ENCODE measurements around the gene MAP1LC3B2. TPM values are rescaled to one million over a fixed set of nuclear protein-coding genes. Genes with fewer than 3 reads are reported as not detected.

The MAP1LC3B2 gene
- total RNA-seq, 6 experiments from 2014 or later = 0.59 to 1.0 (median 0.70) TPM; not detected in 3

DNA sequence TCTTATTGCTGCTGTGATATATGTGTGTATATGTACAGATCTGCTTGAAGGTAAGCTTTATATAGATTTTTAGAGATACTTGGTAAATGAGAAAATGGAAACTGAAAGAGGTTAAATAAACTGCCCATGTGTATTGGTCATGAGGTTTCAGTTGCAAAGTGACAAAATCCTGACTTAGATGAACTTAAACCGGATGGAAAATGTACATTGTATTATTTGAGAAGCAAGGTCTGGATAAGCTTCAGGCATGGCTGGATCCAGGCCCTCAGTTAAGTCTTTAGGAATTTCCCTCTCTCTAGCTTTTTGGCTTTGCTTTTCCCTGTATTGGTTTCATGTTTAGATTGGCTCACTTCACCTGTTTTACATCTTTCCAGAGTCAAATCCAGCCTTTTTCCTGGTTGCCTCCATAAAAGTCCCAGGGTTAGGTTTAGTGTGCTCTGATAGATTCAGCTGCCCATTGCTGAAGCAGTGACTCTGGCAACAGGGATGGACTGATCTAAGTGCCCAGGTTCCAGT is 21.0 kb upstream of the MAP1LC3B2 start:
- no peak for DNase-seq
- Histone ChIP-seq H3K27ac (no peak overlapping the region), H3K4me3 (no peak overlapping the region), H3K9me3 (no peaks in the 10 kb centered on the region), H3K36me3 (no peaks in the 10 kb centered on the region), H3K27me3 (no peaks in the 10 kb centered on the region), H3K4me1 (peaks cover 0 to 10% (median 2%) of the 10 kb centered on the region in 4 donors)
- TF ChIP-seq POLR2A (IDR thresholded peaks at IDR 0.05) = no peak
- TF ChIP-seq, protein P1, sequence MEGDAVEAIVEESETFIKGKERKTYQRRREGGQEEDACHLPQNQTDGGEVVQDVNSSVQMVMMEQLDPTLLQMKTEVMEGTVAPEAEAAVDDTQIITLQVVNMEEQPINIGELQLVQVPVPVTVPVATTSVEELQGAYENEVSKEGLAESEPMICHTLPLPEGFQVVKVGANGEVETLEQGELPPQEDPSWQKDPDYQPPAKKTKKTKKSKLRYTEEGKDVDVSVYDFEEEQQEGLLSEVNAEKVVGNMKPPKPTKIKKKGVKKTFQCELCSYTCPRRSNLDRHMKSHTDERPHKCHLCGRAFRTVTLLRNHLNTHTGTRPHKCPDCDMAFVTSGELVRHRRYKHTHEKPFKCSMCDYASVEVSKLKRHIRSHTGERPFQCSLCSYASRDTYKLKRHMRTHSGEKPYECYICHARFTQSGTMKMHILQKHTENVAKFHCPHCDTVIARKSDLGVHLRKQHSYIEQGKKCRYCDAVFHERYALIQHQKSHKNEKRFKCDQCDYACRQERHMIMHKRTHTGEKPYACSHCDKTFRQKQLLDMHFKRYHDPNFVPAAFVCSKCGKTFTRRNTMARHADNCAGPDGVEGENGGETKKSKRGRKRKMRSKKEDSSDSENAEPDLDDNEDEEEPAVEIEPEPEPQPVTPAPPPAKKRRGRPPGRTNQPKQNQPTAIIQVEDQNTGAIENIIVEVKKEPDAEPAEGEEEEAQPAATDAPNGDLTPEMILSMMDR (IDR thresholded peaks at IDR 0.05) = no peak
- ATAC-seq = no peak
- 15% methylated on average over 1 of the region's 1 CpG for WGBS (ENCODE audit: insufficient coverage, low coverage, low lambda C conversion rate, missing lambda C conversion rate)
- intact Hi-C loops (cut with DNase I) = no loop called here

DNA sequence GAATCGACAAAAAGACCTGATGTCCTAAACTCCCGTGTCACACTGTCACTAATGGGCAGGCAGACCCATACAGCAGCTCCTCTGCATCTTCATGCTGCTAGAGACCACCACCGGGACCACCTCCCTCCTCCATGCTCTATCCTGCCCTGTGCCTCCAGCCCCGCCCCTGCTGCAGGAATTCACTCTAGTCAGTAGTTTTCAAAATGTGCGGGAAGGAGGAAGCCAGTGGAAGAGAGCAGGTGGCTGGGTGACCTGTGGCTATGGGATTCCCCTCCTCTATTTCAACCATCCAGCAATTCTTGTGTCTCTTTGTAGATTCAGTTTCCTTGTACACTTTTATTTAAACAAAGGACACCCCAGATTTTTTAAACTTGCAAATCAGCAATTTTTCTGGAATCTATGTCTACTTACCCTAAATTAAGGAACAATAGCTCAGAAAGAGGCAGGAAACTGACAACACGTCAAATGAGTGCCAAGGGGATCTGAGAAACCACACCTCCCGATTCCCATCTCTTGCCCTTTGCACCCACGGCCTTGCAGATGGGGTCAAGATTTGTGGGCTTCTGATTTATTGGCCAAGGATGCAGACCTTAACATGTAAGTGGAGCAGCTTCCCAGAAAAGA is 20.4 kb upstream of the MAP1LC3B2 start:
- TF ChIP-seq, protein P1 (IDR thresholded peaks at IDR 0.05) = no peak
- no peak for TF ChIP-seq POLR2A (IDR thresholded peaks at IDR 0.05)

GRCh38 chr12:116539361-116539771 is 19.8 kb upstream of the MAP1LC3B2 start:
- WGBS (ENCODE audit: insufficient coverage, low coverage, low lambda C conversion rate, missing lambda C conversion rate) = 0% methylated on average over 1 of the region's 1 CpG

More for the DNA sequence above, 20.4 kb upstream of the MAP1LC3B2 start:
- intact Hi-C loops (cut with DNase I) = no loop called here
- Histone ChIP-seq H3K27ac (no peak overlapping the region), H3K4me1 (peaks cover 0 to 3% (median 0%) of the 10 kb centered on the region in 4 donors), H3K36me3 (no peaks in the 10 kb centered on the region), H3K4me3 (no peak overlapping the region), H3K9me3 (no peaks in the 10 kb centered on the region), H3K27me3 (no peaks in the 10 kb centered on the region)
- WGBS (ENCODE audit: insufficient coverage, low coverage, low lambda C conversion rate, missing lambda C conversion rate) = 40% methylated on average over 6 of the region's 8 CpGs
- DNase-seq (no peak), ATAC-seq (peak in 1 of 4 donors; percentile 31)

GRCh38 chr12:116539905-116540482 is 19.2 kb upstream of the MAP1LC3B2 start:
- Histone ChIP-seq H3K27ac (no peak overlapping the region), H3K36me3 (no peaks in the 10 kb centered on the region), H3K4me3 (no peak overlapping the region), H3K4me1 (no peaks in the 10 kb centered on the region), H3K9me3 (no peaks in the 10 kb centered on the region), H3K27me3 (no peaks in the 10 kb centered on the region)
- TF ChIP-seq, protein P1 (IDR thresholded peaks at IDR 0.05) = no peak
- no peak for TF ChIP-seq POLR2A (IDR thresholded peaks at IDR 0.05)
- intact Hi-C loops (cut with DNase I) = no loop called here
- peak in 3 of 4 donors; percentile 31 to 55 (median 49) for ATAC-seq
- WGBS (ENCODE audit: insufficient coverage, low coverage, low lambda C conversion rate, missing lambda C conversion rate) = 33% methylated on average over 17 of the region's 17 CpGs
- DNase-seq = no peak

More at GRCh38 chr12:116539361-116539771, 19.8 kb upstream of the MAP1LC3B2 start:
- TF ChIP-seq POLR2A (IDR thresholded peaks at IDR 0.05) = no peak
- TF ChIP-seq, protein P1 (IDR thresholded peaks at IDR 0.05) = no peak
- ATAC-seq (peak in 3 of 4 donors; percentile 46 to 59 (median 55)), DNase-seq (no peak)
- Histone ChIP-seq H3K4me3 (no peak overlapping the region), H3K27me3 (no peaks in the 10 kb centered on the region), H3K9me3 (no peaks in the 10 kb centered on the region), H3K27ac (no peak overlapping the region), H3K4me1 (peaks cover 0 to 3% (median 0%) of the 10 kb centered on the region in 4 donors), H3K36me3 (no peaks in the 10 kb centered on the region)
- intact Hi-C loops (cut with DNase I) = no loop called here
